OCI-LY1 (cell line): ENCODE measurements around the gene ALS2CL.

Source experiments
- CTCF ChIP-seq: fragments of 200-600 bp; sonication (generic), shearing (Covaris generic); IDR thresholded peaks from 2 replicates; pipeline ENCODE4 v1.5.1; 2017; ENCODE audit warnings: mild to moderate bottlenecking, antibody characterized with exemption, low read length, moderate library complexity, mixed read lengths
- EZH2 ChIP-seq: fragments of 200-600 bp; sonication (generic), shearing (Covaris generic); IDR thresholded peaks from 2 replicates; pipeline ENCODE4 v1.8.0; 2017; ENCODE audit warnings: borderline replicate concordance, mixed run types, mild to moderate bottlenecking, antibody characterized with exemption, low read length, moderate library complexity, mixed read lengths

- TF ChIP-seq CTCF, result no peak
- no peak for TF ChIP-seq EZH2
These were observed 901 bp downstream of the ALS2CL start for GRCh38 chr3:46692566-46692990.
